Activated CD4-positive, alpha-beta memory T cell treated with anti-CD3 and anti-CD28 coated beads for 36 hours (primary cell): ENCODE data around the gene ERAP2. TPM values are rescaled to one million over a fixed set of nuclear protein-coding genes. Genes with fewer than 3 reads are reported as not detected.

Experiments used
- CTCF ChIA-PET: fragments of 350-600 bp; sonication (Branson Sonifier 250); formaldehyde crosslinking; loops from one replicate; lab custom pipeline; 2021; ENCODE audit warnings: antibody characterized with exemption, inconsistent platforms; lab: Charles Lee
- POLR2A ChIA-PET: fragments of 350-600 bp; sonication (Branson Sonifier 250); formaldehyde crosslinking; loops from one replicate; lab custom pipeline; 2021; ENCODE audit warnings: antibody characterized with exemption; lab: Charles Lee
- DNase-seq: peaks from one replicate; pipeline ENCODE4 v3.0.0-alpha.2; 2020
- H3K27ac Mint-ChIP-seq: one replicate; pipeline ENCODE4 v1.8.0; 2021; ENCODE audit warnings: mixed read lengths
- H3K27me3 Mint-ChIP-seq: one replicate; pipeline ENCODE4 v1.8.0; 2021; ENCODE audit warnings: mixed read lengths
- H3K36me3 Mint-ChIP-seq: one replicate; pipeline ENCODE4 v1.8.0; 2021; ENCODE audit warnings: mixed read lengths
- H3K4me1 Mint-ChIP-seq: one replicate; pipeline ENCODE4 v1.8.0; 2021; ENCODE audit warnings: low read depth, mixed read lengths
- H3K4me3 Mint-ChIP-seq: one replicate; pipeline ENCODE4 v1.8.0; 2021; ENCODE audit warnings: mild to moderate bottlenecking, mixed read lengths
- H3K9me3 Mint-ChIP-seq: one replicate; pipeline ENCODE4 v1.8.0; 2021; ENCODE audit warnings: mixed read lengths
- intact Hi-C: fragments of 100-400 bp; cut with micrococcal nuclease; formaldehyde crosslinking; loops from one replicate; pipeline ENCODE4 v1.15.1; 2023
- total RNA-seq, 2 experiments: library from RNA; stranded (reverse); gene quantifications; one replicate each; pipeline ENCODE4 v1.2.3, GENCODE V29; 2021

Gene ERAP2
- total RNA-seq, 2 experiments from 2014 or later, result 44.8 to 48.9 TPM

DNA sequence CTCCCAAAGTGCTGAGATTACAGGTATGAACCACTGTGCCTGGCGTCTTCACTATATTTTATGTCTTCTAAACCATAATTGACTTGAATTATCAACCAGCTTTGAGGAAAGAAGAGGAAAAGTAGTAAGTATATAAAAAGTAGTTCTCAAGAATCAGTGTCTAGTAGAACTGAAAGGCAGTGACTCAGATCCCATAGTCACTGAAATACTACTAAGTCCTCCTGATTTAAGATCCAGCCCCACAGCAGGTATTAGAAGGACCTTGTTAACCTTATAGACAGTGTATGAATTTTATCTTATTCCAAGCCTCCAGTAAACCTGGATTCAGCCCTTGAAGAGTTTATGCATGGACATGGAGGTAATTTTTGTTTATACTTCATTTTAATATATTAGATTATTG is 91.1 kb downstream of the ERAP2 start:
- Mint-ChIP-seq H3K9me3 (no peaks in the 10 kb centered on the region), H3K4me3 (no peak overlapping the region), H3K4me1 (peaks cover 80% of the 10 kb centered on the region), H3K27ac (no peak overlapping the region), H3K27me3 (no peaks in the 10 kb centered on the region), H3K36me3 (peaks cover 10% of the 10 kb centered on the region)
- intact Hi-C loops, result no loop called here
- CTCF ChIA-PET, result interaction anchor here (1.8 kb wide), 1 partner anchor 98 kb away, joined by 5 read pairs; no protein-coding TSS in a partner anchor
- POLR2A ChIA-PET, result interaction anchor here (0.5 kb wide), 1 partner anchor 34 kb away, joined by 4 read pairs; no protein-coding TSS in a partner anchor
- no peak for DNase-seq

DNA sequence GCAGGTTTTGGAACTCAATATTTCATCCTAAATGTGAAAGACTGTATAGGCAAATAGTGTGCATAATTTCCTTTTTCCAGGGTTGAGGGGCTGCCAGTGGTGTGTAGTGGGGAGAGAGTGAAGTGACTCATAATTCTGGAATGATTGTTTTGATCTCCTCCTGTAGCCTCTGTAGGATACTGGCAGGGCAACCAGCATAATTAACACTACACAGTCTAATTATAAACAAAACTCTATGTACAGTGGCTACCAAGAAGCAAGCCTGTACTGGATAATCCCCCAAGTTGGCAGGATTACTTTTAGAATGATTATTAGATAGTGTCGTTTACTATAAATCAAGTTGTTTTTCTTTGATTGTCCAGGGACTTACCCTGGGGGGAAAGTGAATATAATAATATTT is 91.8 kb downstream of the ERAP2 start:
- no peak overlapping the region for H3K4me3 Mint-ChIP-seq
- no peak for DNase-seq
- intact Hi-C loops, result no loop called here

DNA sequence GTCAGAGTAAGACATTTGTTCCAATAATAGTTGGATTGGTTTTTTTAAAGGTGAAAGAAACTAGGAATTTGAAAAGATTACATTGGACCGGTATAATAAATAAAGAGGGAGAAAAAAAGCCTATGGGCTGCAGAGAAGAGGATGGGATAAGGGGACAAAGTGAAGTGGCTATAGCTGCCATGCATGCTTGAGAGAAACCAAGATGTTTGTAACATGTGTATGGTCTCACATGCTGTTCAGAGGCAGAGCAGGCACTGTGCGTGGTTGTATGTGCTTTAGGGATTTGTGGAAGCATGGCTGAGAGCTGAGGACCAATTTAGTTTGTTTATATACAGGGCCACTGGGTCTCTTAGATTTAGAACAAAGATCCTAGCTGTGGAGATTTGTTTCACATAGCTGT is 92.3 kb downstream of the ERAP2 start:
- ChIA-PET POLR2A (no interaction called here), CTCF (interaction anchor here (1.1 kb wide), 1 partner anchor 28 kb away, joined by 4 read pairs; no protein-coding TSS in a partner anchor)
- Mint-ChIP-seq H3K27me3 (no peaks in the 10 kb centered on the region), H3K4me1 (peaks cover 78% of the 10 kb centered on the region), H3K4me3 (no peak overlapping the region), H3K36me3 (peaks cover 11% of the 10 kb centered on the region), H3K27ac (no peak overlapping the region), H3K9me3 (no peaks in the 10 kb centered on the region)
- no peak for DNase-seq
- intact Hi-C loops, result no loop called here

More for the DNA sequence above, 91.8 kb downstream of the ERAP2 start:
- ChIA-PET CTCF (interaction anchor here (1.1 kb wide), 1 partner anchor 29 kb away, joined by 4 read pairs; no protein-coding TSS in a partner anchor), POLR2A (no interaction called here)
- Mint-ChIP-seq H3K27ac (no peak overlapping the region), H3K36me3 (peaks cover 11% of the 10 kb centered on the region), H3K4me1 (peaks cover 80% of the 10 kb centered on the region), H3K9me3 (no peaks in the 10 kb centered on the region), H3K27me3 (no peaks in the 10 kb centered on the region)

Other genes starting within 250 kb of the ERAP2 start
- 100 to 1,000 TPM; 155 to 162 TPM for gene CAST, start 214.1 kb upstream of the ERAP2 start, total RNA-seq
- 100 to 1,000 TPM in 1 of 2 experiments, 10 to 100 TPM in 1; 90.7 to 105 TPM for gene ERAP1, start 68.6 kb upstream of the ERAP2 start, total RNA-seq
- gene LNPEP, start 59.6 kb downstream of the ERAP2 start, total RNA-seq, result 10 to 100 TPM; 44.7 to 45.8 TPM